Effector memory CD4-positive, alpha-beta T cell (primary cell): Measurements from ENCODE around the gene FCF1.
"Not testable (repeated sequence)": the region's sequence is repeated elsewhere in the genome, so short reads cannot be mapped to it uniquely, and the experiment has no call there.

ENCODE experiments used
- DNase-seq, 3 donors: peaks; one replicate each; pipeline ENCODE4 v3.0.0-alpha.2; 2020
- H3K27ac ChIP-seq: 2 replicates; pipeline ENCODE4 v1.7.0; 2013; ENCODE audit warnings: mild to moderate bottlenecking, low read length, moderate library complexity; ENCODE audit not compliant: insufficient read depth, poor library complexity, severe bottlenecking
- H3K27me3 ChIP-seq: replicated peaks from 2 replicates; pipeline ENCODE4 v1.7.0; 2013; ENCODE audit warnings: mild to moderate bottlenecking, low read length; ENCODE audit not compliant: insufficient read depth, control insufficient read depth, poor library complexity, severe bottlenecking
- H3K36me3 ChIP-seq: 2 replicates; pipeline ENCODE4 v1.7.0; 2013; ENCODE audit warnings: mild to moderate bottlenecking, low read length, moderate library complexity; ENCODE audit not compliant: control insufficient read depth, insufficient read depth
- H3K4me1 ChIP-seq: 2 replicates; pipeline ENCODE4 v1.7.0; 2013; ENCODE audit warnings: low read length, mild to moderate bottlenecking; ENCODE audit not compliant: control insufficient read depth, insufficient read depth, poor library complexity, severe bottlenecking
- H3K4me3 ChIP-seq: 2 replicates; pipeline ENCODE4 v1.7.0; 2013; ENCODE audit warnings: low read length, low read depth, mild to moderate bottlenecking; ENCODE audit not compliant: insufficient read depth, poor library complexity, severe bottlenecking
- H3K9me3 ChIP-seq: 2 replicates; pipeline ENCODE4 v1.7.0; 2013; ENCODE audit warnings: mild to moderate bottlenecking, low read length, moderate library complexity; ENCODE audit not compliant: control insufficient read depth

The FCF1 gene

GRCh38 chr14:74758505-74758904 is 45.6 kb downstream of the FCF1 start:
- DNase-seq, H3K4me1 ChIP-seq, H3K27me3 ChIP-seq, H3K36me3 ChIP-seq, H3K27ac ChIP-seq, H3K9me3 ChIP-seq, H3K4me3 ChIP-seq: not testable (repeated sequence)

GRCh38 chr14:74762917-74763802 is 50.2 kb downstream of the FCF1 start, which contains the start of gene YLPM1:
Gene YLPM1 (plus strand): TSS chr14:74763316. CDS start chr14:74763490, 174 bp downstream.
- Histone ChIP-seq H3K4me1 (peaks cover 13% of the 10 kb centered on the region), H3K27me3 (no peaks in the 10 kb centered on the region), H3K27ac (peak within 1 kb of the TSS; percentile 94), H3K9me3 (no peaks in the 10 kb centered on the region), H3K36me3 (no peaks in the 10 kb centered on the region), H3K4me3 (peak within 1 kb of the TSS; percentile 87)
- DNase-seq = peak; percentile 85 to 89 (median 89)

- DNase-seq = no peak
Measured at GRCh38 chr14:74763803-74764531, 51.0 kb downstream of the FCF1 start.

GRCh38 chr14:74765721-74766120 is 52.8 kb downstream of the FCF1 start:
- Histone ChIP-seq H3K27ac (no peak overlapping the region), H3K36me3 (no peaks in the 10 kb centered on the region), H3K27me3 (no peaks in the 10 kb centered on the region), H3K4me3 (no peak overlapping the region), H3K4me1 (peaks cover 13% of the 10 kb centered on the region), H3K9me3 (no peaks in the 10 kb centered on the region)
- no peak for DNase-seq

More at GRCh38 chr14:74763803-74764531, 51.0 kb downstream of the FCF1 start:
- H3K27ac ChIP-seq = peak overlapping the region; percentile 94
- no peaks in the 10 kb centered on the region for H3K9me3 ChIP-seq
- peak overlapping the region; percentile 87 for H3K4me3 ChIP-seq
- H3K36me3 ChIP-seq = no peaks in the 10 kb centered on the region
- H3K27me3 ChIP-seq = no peaks in the 10 kb centered on the region
- H3K4me1 ChIP-seq = peaks cover 13% of the 10 kb centered on the region

- H3K9me3 ChIP-seq = no peaks in the 10 kb centered on the region
- H3K36me3 ChIP-seq = peaks cover 7% of the 10 kb centered on the region
- H3K4me1 ChIP-seq = no peaks in the 10 kb centered on the region
- H3K27me3 ChIP-seq = no peaks in the 10 kb centered on the region
- no peak for DNase-seq
- H3K27ac ChIP-seq = no peak overlapping the region
- no peak overlapping the region for H3K4me3 ChIP-seq
Measured at GRCh38 chr14:74771399-74771798, 58.5 kb downstream of the FCF1 start.

GRCh38 chr14:74784634-74785033 is 71.7 kb downstream of the FCF1 start:
- Histone ChIP-seq H3K4me1 (peaks cover 2% of the 10 kb centered on the region), H3K4me3 (no peak overlapping the region), H3K36me3 (peaks cover 52% of the 10 kb centered on the region), H3K27ac (no peak overlapping the region), H3K27me3 (no peaks in the 10 kb centered on the region), H3K9me3 (no peaks in the 10 kb centered on the region)
- no peak for DNase-seq

GRCh38 chr14:74785056-74785613 is 72.2 kb downstream of the FCF1 start:
- Histone ChIP-seq H3K27ac (no peak overlapping the region), H3K4me1 (peaks cover 2% of the 10 kb centered on the region), H3K27me3 (no peaks in the 10 kb centered on the region), H3K4me3 (no peak overlapping the region), H3K9me3 (no peaks in the 10 kb centered on the region), H3K36me3 (peaks cover 47% of the 10 kb centered on the region)
- no peak for DNase-seq

- DNase-seq = no peak
- H3K27ac ChIP-seq = no peak overlapping the region
- peaks cover 6% of the 10 kb centered on the region for H3K4me1 ChIP-seq
- H3K27me3 ChIP-seq = no peaks in the 10 kb centered on the region
- H3K36me3 ChIP-seq = peaks cover 30% of the 10 kb centered on the region
- H3K9me3 ChIP-seq = no peaks in the 10 kb centered on the region
- no peak overlapping the region for H3K4me3 ChIP-seq
Measured at GRCh38 chr14:74786796-74787315, 73.9 kb downstream of the FCF1 start.
